Erythroblast (primary cell): Measurements from ENCODE around the gene RNF4.

ENCODE experiments used
- DNase-seq, 2 experiments: peaks; one replicate each; lab custom pipeline; 2025; lab: John Stamatoyannopoulos, UW
- GATA1 ChIP-seq: IDR thresholded peaks from 2 replicates; pipeline ENCODE4 v1.6.1; 2011; ENCODE audit warnings: low read depth, mild to moderate bottlenecking, control low read depth, low read length, moderate library complexity
- POLR2A ChIP-seq: IDR thresholded peaks from 2 replicates; pipeline ENCODE4 v1.6.1; 2011; ENCODE audit warnings: mild to moderate bottlenecking, low read length

The RNF4 gene

GRCh38 chr4:2445130-2445529 lies 23.8 kb upstream of the RNF4 start:
- TF ChIP-seq POLR2A (no peak), GATA1 (no peak)
- DNase-seq = no peak

DNA sequence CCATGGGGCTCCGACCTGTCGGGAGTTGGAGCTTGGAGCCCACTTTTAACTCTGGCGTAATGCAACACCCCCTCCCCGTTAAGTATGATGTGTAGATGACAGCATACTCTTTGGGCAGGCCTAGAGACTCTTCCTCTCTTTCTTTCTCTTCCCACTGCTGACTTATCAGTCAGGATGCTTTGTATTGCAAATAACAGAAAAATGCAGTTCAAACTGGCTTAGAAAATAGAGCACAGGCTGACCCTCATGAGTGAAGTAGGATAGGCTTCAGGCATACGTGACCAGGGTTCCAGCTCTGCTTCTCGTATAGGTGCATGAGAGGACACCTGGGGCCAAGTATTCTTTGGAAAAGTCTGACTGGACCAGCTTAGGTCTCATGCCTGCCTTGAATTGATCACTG lies 23.3 kb upstream of the RNF4 start:
- no peak for DNase-seq
- TF ChIP-seq POLR2A (no peak), GATA1 (no peak)

DNA sequence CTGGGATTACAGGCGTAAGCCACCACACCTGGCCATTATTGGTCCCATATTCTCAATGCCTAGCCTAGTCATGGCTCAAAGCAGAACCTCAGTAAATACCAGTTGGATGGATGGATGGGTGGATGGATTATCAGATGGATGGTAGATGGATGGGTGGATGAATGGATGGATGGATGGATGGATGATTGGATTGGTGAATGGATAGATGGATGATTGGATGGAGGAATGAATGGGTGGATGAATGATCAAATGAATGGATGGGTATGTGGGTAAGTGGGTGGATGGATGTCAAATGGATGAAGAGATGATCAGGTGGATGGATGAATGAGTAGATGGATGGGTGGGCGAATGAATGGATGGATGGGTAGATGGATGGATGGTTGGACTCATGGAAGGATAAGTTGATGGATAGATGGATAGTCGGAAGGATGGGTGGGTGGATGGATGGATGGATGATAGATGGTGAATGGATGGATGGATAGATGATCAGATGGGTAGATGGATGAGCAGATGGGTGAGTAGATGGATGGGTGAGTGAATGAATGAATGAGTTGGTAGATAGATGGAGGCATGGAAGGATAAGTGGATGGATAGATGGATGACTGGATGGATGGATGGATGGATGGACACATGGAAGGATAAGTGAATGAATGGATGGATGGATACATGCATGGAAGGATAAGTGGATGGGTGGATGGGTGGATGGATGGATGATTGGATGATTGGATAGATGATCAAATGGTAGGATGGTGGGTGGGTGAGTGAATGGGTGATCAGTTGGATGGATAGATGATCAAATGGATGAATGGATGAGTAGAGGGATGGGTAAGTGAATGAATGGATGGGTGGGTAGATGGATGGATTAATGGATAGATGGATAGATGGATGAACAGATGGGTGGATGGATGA lies 22.0 kb upstream of the RNF4 start:
- no peak for DNase-seq
- TF ChIP-seq GATA1 (no peak), POLR2A (no peak)

DNA sequence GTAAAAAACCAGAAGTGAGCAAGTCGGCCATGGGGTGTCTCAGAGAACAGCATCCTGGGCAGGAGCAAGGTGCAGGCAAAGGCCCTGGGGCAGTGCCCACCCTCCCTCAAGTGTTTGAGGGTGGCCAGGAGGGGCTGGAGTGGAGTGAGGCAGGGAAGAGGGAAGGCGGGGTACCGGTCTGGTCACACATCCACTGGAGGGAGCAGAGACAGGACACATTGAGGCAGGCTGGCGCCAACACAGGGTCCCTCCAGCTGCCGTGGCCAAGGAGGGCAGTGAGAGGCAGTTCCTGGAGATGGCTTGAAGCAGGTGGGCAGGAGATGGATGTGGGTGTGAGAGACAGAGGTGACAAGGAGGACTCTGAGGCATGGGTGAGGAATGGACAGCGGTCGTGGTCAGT lies 20.3 kb upstream of the RNF4 start:
- TF ChIP-seq POLR2A = no peak
- TF ChIP-seq GATA1 = no peak
- no peak for DNase-seq

DNA sequence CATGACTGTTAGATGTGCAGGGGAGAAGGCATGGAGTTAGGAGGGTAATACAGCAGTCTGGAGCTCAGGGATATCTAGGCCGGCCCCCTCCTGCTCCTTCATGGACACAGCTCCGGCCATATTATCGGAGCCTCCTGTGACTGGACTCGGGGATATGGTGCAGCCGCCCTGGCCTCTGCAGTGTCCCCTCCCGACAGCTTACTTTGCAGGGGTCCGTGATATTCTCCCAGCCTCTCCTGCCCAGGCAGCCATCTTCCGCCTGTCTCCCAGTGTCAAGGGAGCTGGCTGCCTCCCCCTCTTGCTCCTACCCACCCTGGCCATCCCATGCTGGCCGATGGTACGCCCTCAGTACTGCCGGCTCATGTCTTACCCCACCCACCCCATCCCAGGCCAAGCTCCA lies 19.9 kb upstream of the RNF4 start:
- no peak for DNase-seq
- no peak for TF ChIP-seq POLR2A
- TF ChIP-seq GATA1 = no peak

DNA sequence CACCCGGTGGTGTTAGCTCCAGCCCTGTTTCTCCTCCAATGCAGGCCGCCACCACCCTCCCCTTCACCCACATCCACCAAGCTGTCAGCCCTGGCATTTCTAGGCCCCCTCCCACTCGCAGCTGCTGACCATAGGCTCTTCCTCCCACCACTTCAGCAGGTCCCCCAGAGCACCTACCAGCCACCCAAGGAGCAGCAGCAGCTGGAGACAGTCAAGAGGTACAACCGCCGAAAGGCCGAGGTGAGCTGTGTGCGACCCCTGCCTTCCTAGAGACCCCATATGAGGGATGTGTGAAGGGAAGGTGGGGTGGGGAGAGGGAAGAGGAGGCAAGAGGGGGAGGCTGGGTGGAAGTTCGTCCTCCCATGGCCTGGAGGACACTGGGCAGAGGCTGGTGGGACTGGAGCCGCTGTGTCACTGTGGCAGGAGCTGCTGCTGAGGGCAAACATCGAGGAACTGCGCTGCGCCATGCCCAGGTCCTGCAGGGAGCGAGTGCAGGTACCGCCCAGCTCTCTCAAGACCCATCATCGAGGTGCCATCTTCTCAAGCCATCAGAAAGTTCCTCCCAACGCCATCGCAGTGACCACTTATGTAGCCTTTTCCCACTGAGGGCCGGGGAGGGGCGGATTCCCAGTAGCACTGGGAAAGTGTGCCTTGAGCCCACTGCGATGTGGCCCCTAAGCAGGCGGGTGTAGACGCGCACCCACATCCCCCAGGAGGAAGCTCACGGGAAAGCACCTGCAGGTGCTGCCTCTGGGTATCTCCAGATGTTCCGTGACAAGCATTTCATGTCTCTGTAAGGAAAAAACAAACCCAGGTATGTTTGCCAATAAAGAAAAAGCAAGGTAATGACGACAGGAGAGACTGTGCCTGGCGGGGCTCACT lies 19.2 kb upstream of the RNF4 start:
- no peak for DNase-seq
- TF ChIP-seq POLR2A (no peak), GATA1 (no peak)

- TF ChIP-seq GATA1 = no peak
- TF ChIP-seq POLR2A = no peak
- DNase-seq = no peak
Measured at GRCh38 chr4:2450394-2451035, 18.4 kb upstream of the RNF4 start.

GRCh38 chr4:2451036-2451520 lies 17.8 kb upstream of the RNF4 start:
- DNase-seq = no peak
- TF ChIP-seq GATA1 = no peak
- no peak for TF ChIP-seq POLR2A

DNA sequence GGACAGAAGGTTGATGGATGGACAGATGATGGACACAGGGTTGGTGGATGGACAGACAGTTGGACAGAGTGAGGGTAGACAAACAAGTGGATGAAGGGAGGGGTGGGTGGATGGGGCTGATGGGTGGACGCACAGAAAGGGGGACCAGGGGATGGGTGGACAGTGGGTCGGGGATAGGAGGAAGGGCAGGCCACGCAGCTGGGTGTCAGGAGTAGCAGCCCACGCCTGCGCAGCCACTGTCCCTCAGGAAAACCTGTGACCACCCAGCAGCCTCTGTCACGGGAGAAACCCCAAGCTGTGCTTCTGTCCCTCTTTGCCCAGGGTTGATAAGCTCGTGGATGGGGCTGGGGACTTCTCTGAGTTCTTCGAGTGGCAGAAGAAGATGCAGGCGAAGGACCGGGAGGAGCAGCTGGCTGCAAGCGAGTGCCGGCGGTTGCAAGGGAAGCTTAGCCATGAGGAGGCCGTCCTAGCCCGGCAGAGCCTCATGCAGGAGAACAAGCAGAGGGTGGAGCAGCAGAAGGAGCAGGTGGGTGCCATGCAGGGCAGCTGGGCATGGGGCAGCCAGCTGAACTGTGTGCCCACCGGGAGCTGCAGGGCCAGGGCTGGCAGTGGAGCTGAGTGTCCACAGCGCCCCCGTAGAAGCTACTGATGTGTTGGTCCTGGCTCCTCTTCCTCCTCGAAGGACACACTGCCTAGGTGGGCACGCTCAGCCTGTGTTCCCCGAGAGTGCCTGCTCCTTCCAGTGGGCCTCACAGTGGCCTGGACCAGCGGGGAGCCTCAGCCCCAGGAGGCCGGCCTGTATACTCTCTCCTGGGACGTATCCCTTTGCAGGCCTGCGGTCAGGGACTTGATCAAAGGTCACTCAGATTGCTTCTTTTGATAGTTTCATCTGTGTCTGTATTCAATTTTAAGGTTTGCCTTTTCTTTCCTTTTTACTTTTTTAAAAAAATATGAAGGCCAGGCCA lies 16.8 kb upstream of the RNF4 start:
- TF ChIP-seq GATA1 = no peak

GRCh38 chr4:2457481-2458295 lies 11.2 kb upstream of the RNF4 start:
- DNase-seq = no peak
- TF ChIP-seq POLR2A = no peak
- TF ChIP-seq GATA1 = no peak

More for the DNA sequence above, 16.8 kb upstream of the RNF4 start:
- DNase-seq = no peak

DNA sequence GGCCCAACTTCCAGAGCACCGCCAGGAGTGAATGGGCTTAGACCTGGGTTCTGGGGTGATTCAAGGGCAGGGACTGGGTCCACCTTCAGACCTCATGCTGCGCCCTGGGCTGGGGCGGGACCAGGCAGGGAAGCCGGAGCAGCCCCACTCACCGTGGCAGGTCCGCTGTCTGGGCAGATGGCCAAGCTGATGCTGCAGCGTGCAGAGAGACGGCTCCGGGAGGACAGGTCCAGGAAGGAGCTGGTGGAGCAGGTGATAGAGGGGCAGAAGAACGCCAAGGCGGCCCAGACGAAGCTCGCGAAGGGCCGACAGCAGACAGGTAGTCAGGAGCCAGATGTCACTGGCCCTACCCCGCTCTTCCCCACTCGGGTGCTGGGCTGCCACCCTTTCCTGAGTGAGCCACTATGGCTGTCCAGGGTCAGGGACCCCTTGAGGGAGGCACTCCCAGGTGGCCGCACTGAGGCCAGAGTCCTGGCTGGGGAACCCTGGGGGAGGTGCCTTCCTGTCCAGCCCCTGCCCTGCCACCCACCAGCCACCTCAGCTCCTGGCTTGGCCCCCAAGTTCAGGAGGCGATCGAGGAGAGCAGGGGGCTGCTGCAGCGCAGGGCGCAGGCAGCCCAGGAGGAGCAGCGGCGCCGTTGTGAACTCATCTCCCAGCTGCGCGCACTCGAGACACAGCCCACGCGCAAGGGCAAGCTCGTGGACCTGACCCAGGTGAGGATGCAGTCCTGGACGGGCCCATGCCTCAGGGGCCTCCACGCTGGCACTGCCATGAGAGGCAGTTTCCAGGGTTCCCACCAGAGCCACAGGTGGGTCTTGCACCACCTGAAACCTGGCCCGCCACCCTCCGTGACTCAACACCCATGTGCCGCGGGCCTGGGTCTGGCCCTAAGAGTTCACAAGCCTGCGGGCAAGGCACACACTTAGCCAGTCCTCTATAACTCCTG lies 10.1 kb upstream of the RNF4 start:
- no peak for TF ChIP-seq POLR2A
- TF ChIP-seq GATA1 = no peak

More for the DNA sequence above, 10.1 kb upstream of the RNF4 start:
- DNase-seq = no peak
